Neural cell (in vitro differentiated cells): ENCODE results near the gene PRSS33. TPM values are rescaled to one million over a fixed set of nuclear protein-coding genes. Genes with fewer than 3 reads are reported as not detected.

Experiments used
- H2AFZ ChIP-seq: fragments of 200-600, 300-800 bp; sonication (generic), shearing (Covaris generic); 2 replicates; pipeline ENCODE4 v1.6.0; 2014; ENCODE audit warnings: low read depth, mild to moderate bottlenecking, antibody characterized with exemption, low read length, moderate library complexity
- H3F3A ChIP-seq: fragments of 200-600 bp; shearing (Covaris generic); 2 replicates; pipeline ENCODE4 v1.6.1; 2016; ENCODE audit warnings: mild to moderate bottlenecking, moderate library complexity, mixed read lengths, antibody characterized with exemption, low read length; ENCODE audit not compliant: insufficient read depth, poor library complexity, severe bottlenecking
- H3K27ac ChIP-seq: fragments of 200-600, 300-800 bp; sonication (generic), shearing (Covaris generic); 2 replicates; pipeline ENCODE4 v1.5.1; 2014; ENCODE audit warnings: mild to moderate bottlenecking, low read length, moderate library complexity
- H3K27me3 ChIP-seq: fragments of 300-800, 200-600 bp; sonication (generic), shearing (Covaris generic); 2 replicates; pipeline ENCODE4 v1.6.0; 2014; ENCODE audit warnings: mild to moderate bottlenecking, low read depth, low read length, moderate library complexity; ENCODE audit not compliant: insufficient read depth
- H3K36me3 ChIP-seq: fragments of 300-800, 200-600 bp; sonication (generic), shearing (Covaris generic); 2 replicates; pipeline ENCODE4 v1.5.1; 2014; ENCODE audit warnings: mild to moderate bottlenecking, antibody characterized with exemption, low read length, moderate library complexity; ENCODE audit not compliant: insufficient read depth
- H3K4me2 ChIP-seq: fragments of 300-800, 200-600 bp; sonication (generic), shearing (Covaris generic); 2 replicates; pipeline ENCODE4 v1.6.0; 2014; ENCODE audit warnings: mild to moderate bottlenecking, low read length
- H3K4me3 ChIP-seq: fragments of 300-800, 200-600 bp; sonication (generic), shearing (Covaris generic); 2 replicates; pipeline ENCODE4 v1.5.1; 2014; ENCODE audit warnings: mild to moderate bottlenecking, low read length, moderate library complexity
- H3K79me2 ChIP-seq: fragments of 200-600 bp; shearing (Covaris generic); replicated peaks from 2 replicates; pipeline ENCODE4 v1.6.0; 2014; ENCODE audit warnings: mild to moderate bottlenecking, low read length, moderate library complexity; ENCODE audit not compliant: insufficient read depth
- H3K9ac ChIP-seq: fragments of 300-800, 200-600 bp; sonication (generic), shearing (Covaris generic); 2 replicates; pipeline ENCODE4 v1.6.1; 2016; ENCODE audit warnings: mild to moderate bottlenecking, low read length, mixed read lengths
- H3K9me2 ChIP-seq: fragments of 200-600 bp; shearing (Covaris generic); 2 replicates; pipeline ENCODE4 v1.6.1; 2016; ENCODE audit warnings: mild to moderate bottlenecking, low read length, mixed read lengths; ENCODE audit not compliant: insufficient read depth
- H3K9me3 ChIP-seq: fragments of 200-600, 300-800 bp; sonication (generic), shearing (Covaris generic); 2 replicates; pipeline ENCODE4 v1.6.1; 2016; ENCODE audit warnings: mild to moderate bottlenecking, mixed run types, low read length, moderate library complexity, mixed read lengths
- H4K20me1 ChIP-seq: fragments of 200-600 bp; shearing (Covaris generic); 2 replicates; pipeline ENCODE4 v1.6.1; 2016; ENCODE audit warnings: mild to moderate bottlenecking, mixed run types; ENCODE audit not compliant: insufficient read depth
- CTCF ChIP-seq: fragments of 450-650 bp; IDR thresholded peaks from 2 replicates; pipeline ENCODE4 v1.5.1; 2014; ENCODE audit warnings: antibody characterized with exemption, mild to moderate bottlenecking, moderate library complexity; ENCODE audit not compliant: poor library complexity, severe bottlenecking
- EP300 ChIP-seq: fragments of 450-650 bp; conservative IDR thresholded peaks from 2 replicates; pipeline ENCODE4 v1.6.1; 2014; ENCODE audit warnings: antibody characterized with exemption, mild to moderate bottlenecking, moderate library complexity; ENCODE audit not compliant: poor library complexity, severe bottlenecking
- EZH2 ChIP-seq: fragments of 200-600, 300-800 bp; shearing (Covaris generic), sonication (generic); IDR thresholded peaks from 2 replicates; pipeline ENCODE4 v1.6.1; 2014; ENCODE audit warnings: antibody characterized with exemption, low read length, borderline replicate concordance, mild to moderate bottlenecking; ENCODE audit not compliant: insufficient read depth, poor library complexity, severe bottlenecking
- MXI1 ChIP-seq: fragments of 450-650 bp; conservative IDR thresholded peaks from 2 replicates; pipeline ENCODE4 v1.6.1; 2014; ENCODE audit warnings: antibody characterized with exemption, mild to moderate bottlenecking; ENCODE audit not compliant: poor library complexity, severe bottlenecking
- POLR2AphosphoS5 ChIP-seq: IDR thresholded peaks from 2 replicates; pipeline ENCODE4 v1.6.1; 2012
- RAD21 ChIP-seq: fragments of 450-650 bp; conservative IDR thresholded peaks from 2 replicates; pipeline ENCODE4 v1.6.1; 2014; ENCODE audit warnings: antibody characterized with exemption, mild to moderate bottlenecking, moderate library complexity
- REST ChIP-seq: IDR thresholded peaks from 2 replicates; pipeline ENCODE4 v1.6.1; 2012; ENCODE audit warnings: borderline replicate concordance
- SMC3 ChIP-seq: fragments of 450-650 bp; conservative IDR thresholded peaks from 2 replicates; pipeline ENCODE4 v1.6.1; 2014; ENCODE audit warnings: antibody characterized with exemption, mild to moderate bottlenecking, moderate library complexity; ENCODE audit not compliant: poor library complexity
- TAF1 ChIP-seq: IDR thresholded peaks from 2 replicates; pipeline ENCODE4 v1.6.1; 2012; ENCODE audit warnings: low read depth
- polyA plus RNA-seq: library from polyadenylated mRNA; depleted of rRNA; stranded (reverse); fragments of >200 nt; gene quantifications from 2 replicates; pipeline ENCODE4 v1.2.3, GENCODE V29; 2014

The PRSS33 gene
- polyA plus RNA-seq, 1 donor from 2014 or later = not detected

GRCh38 chr16:2737895-2738418 is 49.4 kb downstream of the PRSS33 start:
- Histone ChIP-seq H3K79me2 (no peaks in the 10 kb centered on the region), H2AFZ (no peak overlapping the region), H3K9me3 (no peaks in the 10 kb centered on the region), H3K27me3 (no peaks in the 10 kb centered on the region), H3K36me3 (no peaks in the 10 kb centered on the region), H3F3A (no peaks in the 10 kb centered on the region), H3K4me3 (no peak overlapping the region), H3K9me2 (no peaks in the 10 kb centered on the region), H4K20me1 (no peaks in the 10 kb centered on the region), H3K9ac (no peak overlapping the region), H3K4me2 (no peak overlapping the region), H3K27ac (no peak overlapping the region)
- TF ChIP-seq CTCF (no peak), MXI1 (no peak), EZH2 (no peak), EP300 (no peak), REST (no peak), TAF1 (no peak)

GRCh38 chr16:2737238-2737605 is 50.1 kb downstream of the PRSS33 start:
- no peak overlapping the region for H3K27ac ChIP-seq
- TF ChIP-seq REST (no peak), POLR2AphosphoS5 (no peak), EZH2 (no peak), EP300 (no peak), SMC3 (no peak), TAF1 (no peak), RAD21 (no peak), CTCF (no peak), MXI1 (no peak)

More at GRCh38 chr16:2737238-2737605, 50.1 kb downstream of the PRSS33 start:
- no peaks in the 10 kb centered on the region for H3K27me3 ChIP-seq
- H3K79me2 ChIP-seq = no peaks in the 10 kb centered on the region
- no peaks in the 10 kb centered on the region for H3F3A ChIP-seq
- no peak overlapping the region for H3K9ac ChIP-seq
- no peak overlapping the region for H3K4me3 ChIP-seq
- H2AFZ ChIP-seq = no peak overlapping the region
- H3K36me3 ChIP-seq = no peaks in the 10 kb centered on the region
- H3K9me2 ChIP-seq = no peaks in the 10 kb centered on the region
- H4K20me1 ChIP-seq = no peaks in the 10 kb centered on the region
- no peak overlapping the region for H3K4me2 ChIP-seq
- H3K9me3 ChIP-seq = no peaks in the 10 kb centered on the region
